ENCODE data around the gene DSC2.
"Not testable (repeated sequence)": the region's sequence is repeated elsewhere in the genome, so short reads cannot be mapped to it uniquely, and the experiment has no call there.

Gene DSC2

GRCh38 chr18:31042406-31043181 is 59.6 kb downstream of the DSC2 start, which contains the start of gene DSC3:
Gene DSC3 (minus strand): TSS chr18:31042742. CDS start chr18:31042660, 82 bp downstream.
- no peak for DNase-seq

- DNase-seq: no peak
These were observed 60.2 kb downstream of the DSC2 start for GRCh38 chr18:31042084-31042405.

- no peak for DNase-seq
These were observed 60.7 kb downstream of the DSC2 start for GRCh38 chr18:31041271-31042083.

GRCh38 chr18:31040686-31041270 is 61.4 kb downstream of the DSC2 start:
- no peak for DNase-seq

GRCh38 chr18:31039426-31039825 is 62.8 kb downstream of the DSC2 start:
- no peak for DNase-seq

- not testable (repeated sequence) for DNase-seq
These were observed 64.5 kb downstream of the DSC2 start for GRCh38 chr18:31037686-31038085.

GRCh38 chr18:31034541-31034940 is 67.7 kb downstream of the DSC2 start:
- DNase-seq: no peak

- no peak for DNase-seq
These were observed 71.5 kb downstream of the DSC2 start for GRCh38 chr18:31030574-31031278.

- no peak for DNase-seq
These were observed 86.3 kb downstream of the DSC2 start for GRCh38 chr18:31015715-31016434.

- not testable (repeated sequence) for DNase-seq
These were observed 90.8 kb downstream of the DSC2 start for GRCh38 chr18:31011455-31011854.

GRCh38 chr18:31010601-31011000 is 91.6 kb downstream of the DSC2 start:
- no peak for DNase-seq

Data from activated CD4-positive, alpha-beta T cell treated with anti-CD3 and anti-CD28 coated beads, Interleukin-10, Interleukin-2, amounts not matched to agents 100 ng/mL and 50 ng/mL, durations not matched to agents 16 hours and 8 hours (primary cell).